Panc1 (cell line): Measurements from ENCODE around the gene NAPSA. TPM values are rescaled to one million over a fixed set of nuclear protein-coding genes. Genes with fewer than 3 reads are reported as not detected.

Source experiments
- ATAC-seq: fragments of 200-7000 bp; cut with Tn5 transposase; 2 replicates; pipeline ENCODE4 v1.9.1; 2020; ENCODE audit warnings: mild to moderate bottlenecking, moderate library complexity
- Bru-seq: library from RNA; stranded (reverse); fragments of 400-500 nt; gene quantifications from one replicate; lab custom pipeline; 2021; lab: Mats Ljungman, UMichigan
- BruChase-seq, 2 experiments: library from RNA; stranded (reverse); fragments of 400-500 nt; gene quantifications; one replicate each; lab custom pipeline; 2021; lab: Mats Ljungman, UMichigan
- BruUV-seq: library from RNA; stranded (reverse); fragments of 400-500 nt; replicated peaks from 2 replicates; lab custom pipeline; 2021; lab: Mats Ljungman, UMichigan
- CTCF ChIA-PET: fragments of 300-600 bp; sonication (Branson Sonifier 250); formaldehyde crosslinking; loops from one replicate; lab custom pipeline; 2022; ENCODE audit warnings: antibody characterized with exemption; lab: Charles Lee
- POLR2A ChIA-PET: fragments of 300-600 bp; sonication (Branson Sonifier 250); formaldehyde crosslinking; loops from one replicate; lab custom pipeline; 2022; ENCODE audit warnings: antibody characterized with exemption; lab: Charles Lee
- DNase-seq: peaks from one replicate; pipeline ENCODE4 v3.0.0-alpha.2; 2010; ENCODE audit warnings: low read depth, low spot score
- H3K27ac ChIP-seq: 2 replicates; pipeline ENCODE4 v1.5.1; 2011; ENCODE audit warnings: mild to moderate bottlenecking, low read length, inconsistent platforms
- H3K27me3 ChIP-seq: fragments of 200-500 bp; sonication (Bioruptor generic); 2 replicates; pipeline ENCODE4 v1.6.0; 2014; ENCODE audit warnings: low read length, inconsistent platforms; ENCODE audit not compliant: control insufficient read depth, insufficient read depth
- H3K36me3 ChIP-seq: fragments of 200-500 bp; sonication (Bioruptor generic); 2 replicates; pipeline ENCODE4 v1.5.1; 2014; ENCODE audit warnings: inconsistent platforms, mild to moderate bottlenecking, low read length, moderate library complexity; ENCODE audit not compliant: control insufficient read depth, insufficient read depth
- H3K4me1 ChIP-seq: 2 replicates; pipeline ENCODE4 v1.5.1; 2011; ENCODE audit warnings: inconsistent platforms, mild to moderate bottlenecking, low read length, moderate library complexity; ENCODE audit not compliant: control insufficient read depth, insufficient read depth
- H3K4me3 ChIP-seq, 2 experiments: 2 replicates each; pipeline ENCODE4 v1.5.1; 2011 to 2012; ENCODE audit warnings: low read depth in 2 of 2, low read length in 2 of 2, mild to moderate bottlenecking in 2 of 2, inconsistent platforms in 1 of 2, moderate library complexity in 1 of 2
- H3K9me3 ChIP-seq: fragments of 200-500 bp; sonication (Bioruptor generic); 2 replicates; pipeline ENCODE4 v1.5.1; 2014; ENCODE audit warnings: low read depth, mild to moderate bottlenecking, inconsistent platforms, low read length, moderate library complexity; ENCODE audit not compliant: control insufficient read depth, insufficient read depth
- POLR2AphosphoS5 ChIP-seq: IDR thresholded peaks from 2 replicates; pipeline ENCODE4 v1.6.1; 2012; ENCODE audit warnings: mild to moderate bottlenecking, low read depth, low read length, moderate library complexity
- SIN3A ChIP-seq: IDR thresholded peaks from 2 replicates; pipeline ENCODE4 v1.6.1; 2012; ENCODE audit warnings: low read depth, mild to moderate bottlenecking, low read length, moderate library complexity, borderline replicate concordance; ENCODE audit not compliant: insufficient read depth
- TCF7L2 ChIP-seq: IDR thresholded peaks from 2 replicates; pipeline ENCODE4 v1.6.1; 2011; ENCODE audit warnings: mild to moderate bottlenecking, low read depth, low read length, inconsistent platforms
- in situ Hi-C: cut with HindIII; loops from 2 replicates; pipeline ENCODE4 v1.10.0; 2016; ENCODE audit warnings: low sequenced_read_pairs, low pct_unique_long_range_greater_than_20kb
- intact Hi-C: fragments of 100-400 bp; cut with micrococcal nuclease; formaldehyde crosslinking; loops from one replicate; pipeline ENCODE4 v1.10.0; 2022; ENCODE audit not compliant: unreplicated experiment
- long read RNA-seq: library from polyadenylated mRNA; unstranded; transcript quantifications from one replicate; pipeline ENCODE4 v2.0.0, GENCODE V29; 2021; ENCODE audit not compliant: unreplicated experiment
- polyA plus RNA-seq: library from polyadenylated mRNA; unstranded; fragments of >200 nt; gene quantifications from one replicate; pipeline ENCODE4 v1.2.1, GENCODE V29; 2012; ENCODE audit warnings: missing spikeins; ENCODE audit not compliant: insufficient read length
- total RNA-seq: library from RNA; stranded (reverse); gene quantifications from one replicate; pipeline ENCODE4 v1.2.1, GENCODE V29; 2021; ENCODE audit not compliant: unreplicated experiment
- TF ChIP-seq, protein P1 (sequence below), 2 experiments: IDR thresholded peaks; 2 replicates each; pipeline ENCODE4 v1.6.1; 2011 to 2012; ENCODE audit warnings: low read depth in 2 of 2, control low read depth in 1 of 2, low read length in 1 of 2, mild to moderate bottlenecking in 1 of 2, moderate library complexity in 1 of 2; ENCODE audit not compliant: insufficient read depth in 1 of 2
- TF ChIP-seq, protein P2 (sequence below): fragments of 450-650 bp; IDR thresholded peaks from 2 replicates; pipeline ENCODE4 v1.5.1; 2017; ENCODE audit warnings: mild to moderate bottlenecking

NAPSA gene
- total RNA-seq: 2.5 TPM
- 0.99 TPM for polyA plus RNA-seq
- percentile 25 among the genes with signal in this experiment for Bru-seq, nascent RNA
- percentile 32 among the genes with signal in this experiment for BruChase-seq, experiment 1, labeled RNA remaining after a 2-hour chase
- BruChase-seq, experiment 2, labeled RNA remaining after a 6-hour chase: percentile 33 among the genes with signal in this experiment
- long read RNA-seq, partial matches to known transcripts: 0 of 1 reads
- long read RNA-seq, other reads (novel, unspliced or antisense): 1 of 1 reads

DNA sequence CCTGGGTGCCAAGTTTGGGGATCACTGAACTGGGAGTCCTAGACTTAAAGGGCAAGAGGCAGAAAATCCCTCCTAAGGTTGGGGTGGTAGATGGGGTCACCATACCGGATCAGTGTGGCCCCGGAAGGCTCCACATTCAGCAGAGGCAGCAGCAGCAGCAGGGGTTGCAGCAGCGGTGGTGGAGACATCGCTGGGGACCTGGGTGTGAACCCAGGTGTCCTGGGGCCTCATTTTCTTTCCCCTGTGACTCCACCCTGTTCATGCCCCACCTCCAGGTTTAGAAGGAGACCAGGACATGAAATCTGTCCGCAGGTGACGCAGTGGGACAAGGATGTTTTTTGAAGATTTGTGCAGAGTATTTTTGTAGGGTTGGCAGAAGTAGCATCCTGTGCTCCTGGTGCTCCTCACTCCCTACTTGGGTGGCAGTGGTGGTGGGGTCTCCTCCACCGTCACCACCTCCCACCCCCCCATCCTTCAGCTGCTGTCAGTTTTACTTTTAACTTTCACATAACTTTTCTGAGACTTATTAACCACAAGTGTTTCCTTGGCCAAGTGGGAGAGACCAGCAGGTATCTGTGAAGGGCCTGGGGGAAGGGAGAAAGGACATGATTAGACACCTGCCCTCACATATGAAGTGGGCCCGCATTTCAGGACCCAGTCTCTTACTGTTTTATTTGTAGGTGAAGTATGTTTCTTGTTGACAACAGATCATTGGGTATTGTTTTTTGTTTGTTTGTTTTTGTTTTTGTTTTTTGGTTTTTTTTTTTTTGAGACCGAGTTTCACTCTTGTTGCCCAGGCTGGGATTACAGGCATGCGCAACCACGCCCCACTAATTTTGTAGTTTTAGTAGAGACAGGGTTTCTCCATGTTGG, at the start of gene NAPSA:
Gene NAPSA, minus strand, starts transcription at position 206 of the 873 bp plus-strand sequence. Its CDS starts 18 bp downstream, at position 188.
- TF ChIP-seq, protein P1, sequence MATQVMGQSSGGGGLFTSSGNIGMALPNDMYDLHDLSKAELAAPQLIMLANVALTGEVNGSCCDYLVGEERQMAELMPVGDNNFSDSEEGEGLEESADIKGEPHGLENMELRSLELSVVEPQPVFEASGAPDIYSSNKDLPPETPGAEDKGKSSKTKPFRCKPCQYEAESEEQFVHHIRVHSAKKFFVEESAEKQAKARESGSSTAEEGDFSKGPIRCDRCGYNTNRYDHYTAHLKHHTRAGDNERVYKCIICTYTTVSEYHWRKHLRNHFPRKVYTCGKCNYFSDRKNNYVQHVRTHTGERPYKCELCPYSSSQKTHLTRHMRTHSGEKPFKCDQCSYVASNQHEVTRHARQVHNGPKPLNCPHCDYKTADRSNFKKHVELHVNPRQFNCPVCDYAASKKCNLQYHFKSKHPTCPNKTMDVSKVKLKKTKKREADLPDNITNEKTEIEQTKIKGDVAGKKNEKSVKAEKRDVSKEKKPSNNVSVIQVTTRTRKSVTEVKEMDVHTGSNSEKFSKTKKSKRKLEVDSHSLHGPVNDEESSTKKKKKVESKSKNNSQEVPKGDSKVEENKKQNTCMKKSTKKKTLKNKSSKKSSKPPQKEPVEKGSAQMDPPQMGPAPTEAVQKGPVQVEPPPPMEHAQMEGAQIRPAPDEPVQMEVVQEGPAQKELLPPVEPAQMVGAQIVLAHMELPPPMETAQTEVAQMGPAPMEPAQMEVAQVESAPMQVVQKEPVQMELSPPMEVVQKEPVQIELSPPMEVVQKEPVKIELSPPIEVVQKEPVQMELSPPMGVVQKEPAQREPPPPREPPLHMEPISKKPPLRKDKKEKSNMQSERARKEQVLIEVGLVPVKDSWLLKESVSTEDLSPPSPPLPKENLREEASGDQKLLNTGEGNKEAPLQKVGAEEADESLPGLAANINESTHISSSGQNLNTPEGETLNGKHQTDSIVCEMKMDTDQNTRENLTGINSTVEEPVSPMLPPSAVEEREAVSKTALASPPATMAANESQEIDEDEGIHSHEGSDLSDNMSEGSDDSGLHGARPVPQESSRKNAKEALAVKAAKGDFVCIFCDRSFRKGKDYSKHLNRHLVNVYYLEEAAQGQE (IDR thresholded peaks at IDR 0.05; ENCODE audit: insufficient read depth in 1 of 2, low read depth in 2 of 2, low read length in 1 of 2): no peak
- TF ChIP-seq, protein P2, sequence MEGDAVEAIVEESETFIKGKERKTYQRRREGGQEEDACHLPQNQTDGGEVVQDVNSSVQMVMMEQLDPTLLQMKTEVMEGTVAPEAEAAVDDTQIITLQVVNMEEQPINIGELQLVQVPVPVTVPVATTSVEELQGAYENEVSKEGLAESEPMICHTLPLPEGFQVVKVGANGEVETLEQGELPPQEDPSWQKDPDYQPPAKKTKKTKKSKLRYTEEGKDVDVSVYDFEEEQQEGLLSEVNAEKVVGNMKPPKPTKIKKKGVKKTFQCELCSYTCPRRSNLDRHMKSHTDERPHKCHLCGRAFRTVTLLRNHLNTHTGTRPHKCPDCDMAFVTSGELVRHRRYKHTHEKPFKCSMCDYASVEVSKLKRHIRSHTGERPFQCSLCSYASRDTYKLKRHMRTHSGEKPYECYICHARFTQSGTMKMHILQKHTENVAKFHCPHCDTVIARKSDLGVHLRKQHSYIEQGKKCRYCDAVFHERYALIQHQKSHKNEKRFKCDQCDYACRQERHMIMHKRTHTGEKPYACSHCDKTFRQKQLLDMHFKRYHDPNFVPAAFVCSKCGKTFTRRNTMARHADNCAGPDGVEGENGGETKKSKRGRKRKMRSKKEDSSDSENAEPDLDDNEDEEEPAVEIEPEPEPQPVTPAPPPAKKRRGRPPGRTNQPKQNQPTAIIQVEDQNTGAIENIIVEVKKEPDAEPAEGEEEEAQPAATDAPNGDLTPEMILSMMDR: no peak
- TF ChIP-seq SIN3A (no peak), POLR2AphosphoS5 (no peak), TCF7L2 (no peak)

DNA sequence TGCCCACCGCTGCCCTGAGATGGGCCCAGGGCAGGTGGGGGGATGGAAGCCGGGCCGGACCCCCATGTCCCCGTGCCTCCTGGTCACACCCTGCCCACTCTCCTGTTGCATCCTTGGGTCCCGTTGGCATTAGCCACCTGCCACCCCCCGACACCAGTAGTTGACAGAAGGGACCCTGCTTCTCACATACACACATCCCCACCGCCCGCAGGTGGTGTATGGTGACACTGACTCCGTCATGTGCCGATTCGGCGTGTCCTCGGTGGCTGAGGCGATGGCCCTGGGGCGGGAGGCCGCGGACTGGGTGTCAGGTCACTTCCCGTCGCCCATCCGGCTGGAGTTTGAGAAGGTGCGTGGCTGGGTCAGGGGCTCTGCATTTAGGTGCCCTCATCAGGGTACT, 48.1 kb upstream of the NAPSA start:
- in situ Hi-C loops (no loop called here), intact Hi-C loops (no loop called here)
- Histone ChIP-seq H3K4me1 (no peaks in the 10 kb centered on the region), H3K36me3 (no peaks in the 10 kb centered on the region), H3K27me3 (no peaks in the 10 kb centered on the region), H3K27ac (no peak overlapping the region), H3K9me3 (no peaks in the 10 kb centered on the region), H3K4me3 (no peak overlapping the region)
- no peak for ATAC-seq
- ChIA-PET CTCF (no interaction called here), POLR2A (no interaction called here)
- DNase-seq: no peak
- no peak for TF ChIP-seq POLR2AphosphoS5
- TF ChIP-seq, protein P2: no peak
- TF ChIP-seq SIN3A: no peak
- no TSS peak for BruUV-seq

More for the DNA sequence above, at the start of gene NAPSA:
- no peaks in the 10 kb centered on the region; the same call in 1 of the 2 replicates for H3K4me1 ChIP-seq
- BruUV-seq: no TSS peak
- H3K36me3 ChIP-seq: no peaks in the 10 kb centered on the region
- in situ Hi-C loops: no loop called here
- intact Hi-C loops: no loop called here
- H3K4me3 ChIP-seq: no peak within 1 kb of the TSS
- H3K9me3 ChIP-seq: no peaks in the 10 kb centered on the region
- ChIA-PET CTCF (no interaction called here), POLR2A (no interaction called here)
- no peak within 1 kb of the TSS for H3K27ac ChIP-seq
- ATAC-seq: no peak
- no peaks in the 10 kb centered on the region for H3K27me3 ChIP-seq
- no peak for DNase-seq
